OCI-LY3 (cell line): ENCODE results near the gene ASB14.

Experiments
- EZH2phosphoT487 ChIP-seq: fragments of 200-600 bp; shearing (Covaris generic); IDR thresholded peaks from 2 replicates; pipeline ENCODE4 v1.6.1; 2018; ENCODE audit warnings: antibody characterized with exemption, mixed run types, low read depth
- TF ChIP-seq, protein P1 (sequence below): fragments of 200-600, 300-600 bp; sonication (generic); IDR thresholded peaks from 2 replicates; pipeline ENCODE4 v1.5.1; 2014; ENCODE audit warnings: antibody characterized with exemption, low read length, low read depth

DNA sequence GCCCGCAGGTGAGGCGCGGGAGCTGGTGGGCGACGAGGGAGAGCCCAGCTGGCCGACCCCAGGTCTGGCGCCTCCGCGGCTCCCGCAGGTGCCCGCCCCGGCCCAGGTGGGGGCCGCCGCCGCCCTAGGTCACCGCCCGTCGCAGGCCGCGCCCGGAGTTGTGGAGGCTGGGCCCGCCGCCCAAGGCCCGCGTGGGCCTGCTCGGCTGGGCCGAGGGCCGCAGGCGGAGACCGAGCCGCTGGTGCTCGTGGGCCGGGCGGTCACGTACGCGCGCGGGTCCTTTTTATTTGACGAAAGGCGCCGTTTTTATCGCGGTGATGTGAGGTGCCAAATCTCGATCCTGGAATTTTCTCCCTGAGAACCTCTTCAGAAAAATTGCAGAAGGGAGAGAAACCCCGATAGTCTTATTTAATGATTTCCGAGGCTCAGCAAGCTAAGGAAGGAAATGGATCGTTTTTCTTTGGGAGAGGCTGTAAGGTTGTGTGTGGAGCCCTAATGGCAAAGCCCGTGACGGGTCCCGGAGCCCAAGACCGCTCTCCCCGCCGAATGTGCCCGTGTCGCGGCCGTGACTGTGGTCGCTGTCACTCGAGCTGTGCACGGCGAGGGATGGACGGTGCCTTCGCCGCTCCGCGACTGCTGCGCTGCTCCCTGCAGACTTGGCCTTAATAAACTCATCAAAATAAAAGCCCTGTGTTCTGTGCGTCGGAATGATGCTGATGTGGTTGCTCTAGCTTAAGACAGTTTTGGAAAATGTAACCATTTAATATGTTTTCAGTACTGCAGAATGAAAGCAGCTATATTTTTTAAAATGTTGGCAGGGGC is 64.3 kb downstream of the ASB14 start:
- TF ChIP-seq, protein P1, sequence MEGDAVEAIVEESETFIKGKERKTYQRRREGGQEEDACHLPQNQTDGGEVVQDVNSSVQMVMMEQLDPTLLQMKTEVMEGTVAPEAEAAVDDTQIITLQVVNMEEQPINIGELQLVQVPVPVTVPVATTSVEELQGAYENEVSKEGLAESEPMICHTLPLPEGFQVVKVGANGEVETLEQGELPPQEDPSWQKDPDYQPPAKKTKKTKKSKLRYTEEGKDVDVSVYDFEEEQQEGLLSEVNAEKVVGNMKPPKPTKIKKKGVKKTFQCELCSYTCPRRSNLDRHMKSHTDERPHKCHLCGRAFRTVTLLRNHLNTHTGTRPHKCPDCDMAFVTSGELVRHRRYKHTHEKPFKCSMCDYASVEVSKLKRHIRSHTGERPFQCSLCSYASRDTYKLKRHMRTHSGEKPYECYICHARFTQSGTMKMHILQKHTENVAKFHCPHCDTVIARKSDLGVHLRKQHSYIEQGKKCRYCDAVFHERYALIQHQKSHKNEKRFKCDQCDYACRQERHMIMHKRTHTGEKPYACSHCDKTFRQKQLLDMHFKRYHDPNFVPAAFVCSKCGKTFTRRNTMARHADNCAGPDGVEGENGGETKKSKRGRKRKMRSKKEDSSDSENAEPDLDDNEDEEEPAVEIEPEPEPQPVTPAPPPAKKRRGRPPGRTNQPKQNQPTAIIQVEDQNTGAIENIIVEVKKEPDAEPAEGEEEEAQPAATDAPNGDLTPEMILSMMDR: no peak
- TF ChIP-seq EZH2phosphoT487: no peak
